ENCODE data around the gene ZNF440.

DNA sequence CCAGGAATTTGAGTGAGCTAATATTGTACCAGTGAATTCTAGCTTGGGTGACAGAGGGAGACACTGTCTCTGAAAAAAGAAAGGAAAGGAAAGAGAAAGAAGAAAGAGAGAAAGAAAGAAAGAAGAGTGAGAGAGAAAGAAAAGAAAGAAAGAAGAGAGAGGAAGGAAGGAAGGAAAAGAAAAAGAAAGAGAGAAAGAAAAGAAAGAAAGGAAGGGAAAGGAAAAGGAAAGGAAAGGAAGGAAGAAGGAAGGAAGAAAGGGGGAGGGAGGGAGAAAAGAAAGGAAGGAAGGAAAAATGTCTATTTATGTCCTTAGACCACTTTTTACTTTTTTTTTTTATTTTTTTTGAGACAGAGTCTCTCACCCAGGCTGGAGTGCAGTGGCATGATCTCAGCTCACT lies 21.1 kb upstream of the ZNF440 start:
- TF ChIP-seq EZH2 (IDR thresholded peaks at IDR 0.05) (no peak), EZH2phosphoT487 (IDR thresholded peaks at IDR 0.05) (no peak)
- TF ChIP-seq, protein P1, sequence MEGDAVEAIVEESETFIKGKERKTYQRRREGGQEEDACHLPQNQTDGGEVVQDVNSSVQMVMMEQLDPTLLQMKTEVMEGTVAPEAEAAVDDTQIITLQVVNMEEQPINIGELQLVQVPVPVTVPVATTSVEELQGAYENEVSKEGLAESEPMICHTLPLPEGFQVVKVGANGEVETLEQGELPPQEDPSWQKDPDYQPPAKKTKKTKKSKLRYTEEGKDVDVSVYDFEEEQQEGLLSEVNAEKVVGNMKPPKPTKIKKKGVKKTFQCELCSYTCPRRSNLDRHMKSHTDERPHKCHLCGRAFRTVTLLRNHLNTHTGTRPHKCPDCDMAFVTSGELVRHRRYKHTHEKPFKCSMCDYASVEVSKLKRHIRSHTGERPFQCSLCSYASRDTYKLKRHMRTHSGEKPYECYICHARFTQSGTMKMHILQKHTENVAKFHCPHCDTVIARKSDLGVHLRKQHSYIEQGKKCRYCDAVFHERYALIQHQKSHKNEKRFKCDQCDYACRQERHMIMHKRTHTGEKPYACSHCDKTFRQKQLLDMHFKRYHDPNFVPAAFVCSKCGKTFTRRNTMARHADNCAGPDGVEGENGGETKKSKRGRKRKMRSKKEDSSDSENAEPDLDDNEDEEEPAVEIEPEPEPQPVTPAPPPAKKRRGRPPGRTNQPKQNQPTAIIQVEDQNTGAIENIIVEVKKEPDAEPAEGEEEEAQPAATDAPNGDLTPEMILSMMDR (IDR thresholded peaks at IDR 0.05): no peak
